ENCODE measurements around the gene ATP6V0E1.

DNA sequence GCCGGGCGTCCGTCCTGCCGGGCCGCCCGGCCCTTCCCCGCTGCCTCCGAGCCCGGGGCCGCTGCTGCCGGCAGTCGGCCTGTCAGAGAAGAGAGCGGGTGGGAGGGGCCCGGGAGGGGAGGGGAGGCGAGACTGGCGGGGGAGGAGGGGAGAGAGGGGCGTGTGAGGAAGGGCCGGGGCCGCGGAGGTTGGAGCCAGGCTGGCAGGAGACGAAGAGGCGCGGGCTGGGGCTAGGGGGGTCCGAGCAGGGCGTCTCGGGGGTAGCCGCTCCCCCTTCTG, 73.2 kb downstream of the ATP6V0E1 start:
- TF ChIP-seq, protein P1, sequence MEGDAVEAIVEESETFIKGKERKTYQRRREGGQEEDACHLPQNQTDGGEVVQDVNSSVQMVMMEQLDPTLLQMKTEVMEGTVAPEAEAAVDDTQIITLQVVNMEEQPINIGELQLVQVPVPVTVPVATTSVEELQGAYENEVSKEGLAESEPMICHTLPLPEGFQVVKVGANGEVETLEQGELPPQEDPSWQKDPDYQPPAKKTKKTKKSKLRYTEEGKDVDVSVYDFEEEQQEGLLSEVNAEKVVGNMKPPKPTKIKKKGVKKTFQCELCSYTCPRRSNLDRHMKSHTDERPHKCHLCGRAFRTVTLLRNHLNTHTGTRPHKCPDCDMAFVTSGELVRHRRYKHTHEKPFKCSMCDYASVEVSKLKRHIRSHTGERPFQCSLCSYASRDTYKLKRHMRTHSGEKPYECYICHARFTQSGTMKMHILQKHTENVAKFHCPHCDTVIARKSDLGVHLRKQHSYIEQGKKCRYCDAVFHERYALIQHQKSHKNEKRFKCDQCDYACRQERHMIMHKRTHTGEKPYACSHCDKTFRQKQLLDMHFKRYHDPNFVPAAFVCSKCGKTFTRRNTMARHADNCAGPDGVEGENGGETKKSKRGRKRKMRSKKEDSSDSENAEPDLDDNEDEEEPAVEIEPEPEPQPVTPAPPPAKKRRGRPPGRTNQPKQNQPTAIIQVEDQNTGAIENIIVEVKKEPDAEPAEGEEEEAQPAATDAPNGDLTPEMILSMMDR (IDR thresholded peaks at IDR 0.05), result no peak
- TF ChIP-seq POLR2A (IDR thresholded peaks at IDR 0.05), result peak in 1 of 2 donors; percentile 8

Measured in Peyer's patch (tissue), 4 donors.